Activated naive CD8-positive, alpha-beta T cell treated with anti-CD3 and anti-CD28 coated beads, Interleukin-2, amount 50 U/mL, for 16 hours (primary cell): ENCODE data around the gene ZNF318.
"Not testable (repeated sequence)": the region's sequence is repeated elsewhere in the genome, so short reads cannot be mapped to it uniquely, and the experiment has no call there.

Experiments used
- DNase-seq: peaks from one replicate; pipeline ENCODE4 v3.0.0-alpha.2; 2020; ENCODE audit warnings: low read depth, low spot score

Gene ZNF318

DNA sequence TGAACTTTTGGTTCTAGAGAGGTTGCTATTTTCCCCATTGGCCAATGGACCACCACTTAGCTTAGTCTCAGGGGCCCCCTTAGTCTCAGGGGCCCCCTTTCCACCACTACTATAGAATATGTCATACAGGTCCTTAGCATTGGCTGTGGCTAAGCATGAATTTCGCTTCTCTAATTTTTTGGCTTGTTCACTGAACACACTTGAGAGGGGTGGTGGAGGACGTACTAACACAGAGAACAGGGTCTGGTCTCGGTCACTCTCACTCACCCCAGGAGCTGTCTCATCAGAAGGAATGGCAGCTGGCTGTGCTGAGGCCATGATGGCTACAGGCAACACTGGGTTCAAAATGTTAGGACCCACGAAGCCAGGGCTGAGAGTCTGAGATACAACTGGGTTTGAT, 30.3 kb downstream of the ZNF318 start:
- DNase-seq: no peak

- DNase-seq: no peak
Observed at GRCh38 chr6:43338243-43338642, 31.2 kb downstream of the ZNF318 start.

DNA sequence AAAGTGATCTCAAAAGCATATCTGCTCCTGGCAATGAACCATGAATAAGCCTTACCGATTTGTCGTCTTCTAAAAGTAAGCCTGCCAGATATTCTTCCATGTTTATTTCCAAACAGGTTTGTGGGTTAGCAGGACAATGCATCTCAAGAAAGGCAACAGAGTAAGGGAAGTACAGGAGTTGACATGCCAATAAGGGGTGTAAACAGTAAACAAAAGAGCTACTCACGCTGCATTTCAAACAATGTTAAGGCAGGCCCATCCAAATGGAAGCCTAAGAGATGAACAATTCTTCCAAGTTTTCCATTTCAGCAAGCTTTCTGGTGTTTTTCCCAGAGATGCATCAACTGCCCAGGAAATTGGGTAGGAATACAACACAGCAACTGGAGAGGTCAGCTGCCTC, 33.1 kb downstream of the ZNF318 start:
- DNase-seq: no peak

GRCh38 chr6:43335469-43335868, 34.0 kb downstream of the ZNF318 start:
- no peak for DNase-seq

DNA sequence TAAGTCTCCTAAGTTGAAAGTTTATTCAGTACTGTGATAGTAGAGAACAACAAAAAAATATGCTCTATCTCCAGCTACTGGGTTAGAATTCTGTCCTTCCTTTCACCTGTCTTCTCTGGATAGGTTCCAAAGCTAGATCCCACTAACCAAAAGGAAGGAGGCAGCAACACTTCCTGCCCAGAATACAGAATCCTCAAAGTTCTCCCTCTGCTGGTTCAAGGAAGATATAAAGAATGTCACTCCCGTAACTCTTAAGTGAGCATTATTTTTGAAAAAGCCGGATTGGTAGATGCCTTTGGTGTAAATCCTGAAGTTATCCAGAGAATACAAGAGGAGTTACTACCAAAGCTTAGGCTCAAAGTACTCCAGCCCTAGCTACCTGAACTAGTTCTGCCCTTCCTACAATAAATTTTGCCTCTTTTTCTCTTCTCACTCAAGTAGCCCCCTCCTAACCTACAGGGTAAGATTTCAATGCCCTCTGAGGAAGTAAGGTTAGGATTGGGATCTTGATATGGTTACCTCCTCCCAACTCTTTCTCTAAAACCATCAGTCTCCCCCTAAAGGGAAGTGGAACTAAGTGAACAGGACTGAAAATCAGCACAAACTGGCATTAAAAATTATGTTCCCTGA, 34.9 kb downstream of the ZNF318 start:
- DNase-seq: no peak

DNA sequence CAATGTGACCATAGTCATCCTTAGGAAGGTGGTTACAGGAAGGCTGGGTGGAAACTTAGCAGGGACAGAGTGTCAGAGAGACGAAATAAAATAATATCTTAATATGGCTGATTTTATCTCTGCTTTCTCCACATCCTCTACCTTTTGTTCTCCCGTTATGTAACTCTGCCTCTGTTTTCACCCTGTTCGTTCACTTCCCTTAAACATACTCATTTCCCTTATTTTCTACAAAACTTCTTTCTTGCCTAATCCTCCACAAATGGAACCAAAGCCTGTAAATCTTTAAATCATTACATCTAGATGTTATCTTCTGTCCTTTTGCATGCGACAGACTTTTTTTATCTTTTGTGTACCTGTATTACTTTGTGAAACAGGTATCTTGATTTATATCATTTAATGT, 37.6 kb downstream of the ZNF318 start:
- no peak for DNase-seq

- no peak for DNase-seq
Observed at GRCh38 chr6:43331470-43331869, 38.0 kb downstream of the ZNF318 start.

- DNase-seq: no peak
Observed at GRCh38 chr6:43328528-43328927, 40.9 kb downstream of the ZNF318 start.

DNA sequence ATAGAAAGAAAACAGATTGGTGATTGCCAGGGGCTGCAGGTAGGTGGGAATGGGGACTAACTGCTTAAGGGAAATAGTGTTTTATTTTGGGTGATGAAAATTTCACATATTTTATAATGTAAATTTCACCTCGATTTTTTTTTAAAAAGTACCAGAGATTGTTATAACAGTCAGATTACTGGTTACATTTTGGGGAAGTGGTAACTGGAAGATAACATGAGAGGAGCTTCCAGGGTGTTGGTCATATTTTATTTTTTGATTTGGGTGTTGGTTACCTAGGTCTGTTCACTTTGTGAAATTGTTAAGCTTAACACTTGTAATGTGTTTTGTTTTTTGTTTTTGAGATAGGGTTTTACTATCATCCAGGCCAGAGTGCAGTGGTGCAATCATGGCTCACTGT, 43.6 kb downstream of the ZNF318 start:
- no peak for DNase-seq

DNA sequence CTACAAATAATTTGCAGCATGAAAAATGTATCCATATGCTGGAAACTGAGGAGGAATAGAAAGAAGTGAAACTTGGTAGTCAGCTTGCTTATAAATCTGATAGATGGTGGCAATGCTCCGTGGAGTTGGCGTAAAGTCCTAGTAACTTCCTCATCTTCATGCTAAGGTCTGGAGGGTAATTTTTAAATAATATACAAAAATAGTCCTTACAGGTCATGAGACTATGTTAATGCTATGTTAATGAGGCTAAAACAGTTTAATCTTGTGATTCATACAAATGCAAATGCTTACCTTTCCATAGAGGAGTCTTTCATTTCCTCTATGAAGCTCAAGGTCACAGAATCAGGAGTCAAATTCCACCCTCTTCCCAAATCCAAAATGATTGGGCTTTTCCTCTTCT, 51.4 kb downstream of the ZNF318 start:
- DNase-seq: no peak

- no peak for DNase-seq
Observed at GRCh38 chr6:43313813-43314212, 55.6 kb downstream of the ZNF318 start.

GRCh38 chr6:43311666-43312065, 57.8 kb downstream of the ZNF318 start:
- DNase-seq: no peak

- no peak for DNase-seq
Observed at GRCh38 chr6:43310624-43311023, 58.8 kb downstream of the ZNF318 start.

GRCh38 chr6:43310134-43310533, 59.3 kb downstream of the ZNF318 start:
- DNase-seq: no peak

DNA sequence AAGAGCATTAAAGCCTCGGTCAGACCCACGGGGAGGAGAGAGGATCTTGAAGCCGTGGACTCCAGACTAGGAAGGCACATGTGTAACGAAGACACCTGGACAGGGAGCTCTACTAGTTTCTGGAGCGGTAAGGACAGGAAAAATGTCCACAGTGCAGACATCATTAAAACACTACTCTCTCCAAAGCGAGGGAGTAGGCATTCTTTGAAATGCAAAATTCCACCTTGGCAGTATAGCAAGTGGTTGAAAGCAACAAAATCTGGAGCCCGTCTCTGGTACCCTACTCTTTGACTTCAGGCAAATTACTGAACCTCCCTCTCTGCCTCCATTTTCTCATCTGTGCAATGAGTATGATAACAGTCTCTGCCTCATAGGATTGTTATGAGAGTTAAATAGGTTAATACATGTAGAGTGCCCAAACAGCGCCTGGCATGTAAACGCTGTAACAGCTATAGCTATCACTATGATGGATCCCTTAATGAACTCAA, 60.4 kb downstream of the ZNF318 start:
- DNase-seq: no peak

DNA sequence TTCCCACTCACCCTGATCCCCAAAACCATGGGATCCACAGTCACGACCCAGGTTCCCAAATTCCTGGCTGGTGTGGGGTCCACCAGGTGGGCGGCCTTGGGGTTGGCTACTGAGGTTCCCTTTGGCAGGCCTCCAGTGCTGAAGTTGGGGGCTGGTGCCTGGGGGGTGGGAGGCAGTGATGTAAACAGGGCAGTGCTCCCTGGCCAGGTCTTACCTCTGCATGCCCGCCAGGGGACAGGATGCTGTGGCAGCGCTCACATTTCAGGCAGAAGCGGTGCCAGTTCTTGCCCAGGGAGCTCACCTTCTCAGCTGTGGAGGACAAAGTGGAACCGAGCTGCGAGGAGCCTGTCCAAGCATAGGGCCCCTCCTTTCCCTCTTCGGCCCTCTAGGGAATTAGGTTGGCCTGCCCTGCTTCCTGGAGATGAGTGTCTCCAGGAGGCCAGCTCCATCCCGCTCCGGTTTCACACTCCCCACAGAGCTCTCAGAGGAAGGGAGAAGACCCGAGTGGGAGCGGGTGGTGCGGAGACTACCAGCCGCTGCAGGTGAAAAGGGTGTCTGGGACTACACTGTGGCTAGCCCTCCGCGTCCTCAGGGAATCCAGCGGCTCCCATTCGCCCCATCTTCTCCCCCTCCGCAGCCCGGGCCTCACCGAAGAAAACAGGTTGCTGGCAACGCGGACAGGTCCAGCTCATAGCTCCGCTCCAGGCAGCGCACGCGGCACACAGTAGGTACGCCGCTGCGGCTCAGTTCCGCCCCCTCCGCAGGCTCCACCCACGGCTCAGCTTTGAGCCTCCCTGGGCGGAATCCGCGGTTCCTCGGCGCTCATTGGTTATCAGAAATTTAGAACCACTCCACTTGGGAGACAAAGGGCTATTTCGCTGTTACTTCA, 61.1 kb downstream of the ZNF318 start, which contains the start of gene CRIP3:
TSS of gene CRIP3 (minus strand) at position 726 of the 889 bp plus-strand sequence. CDS start at position 692, 34 bp downstream.
- no peak for DNase-seq

DNA sequence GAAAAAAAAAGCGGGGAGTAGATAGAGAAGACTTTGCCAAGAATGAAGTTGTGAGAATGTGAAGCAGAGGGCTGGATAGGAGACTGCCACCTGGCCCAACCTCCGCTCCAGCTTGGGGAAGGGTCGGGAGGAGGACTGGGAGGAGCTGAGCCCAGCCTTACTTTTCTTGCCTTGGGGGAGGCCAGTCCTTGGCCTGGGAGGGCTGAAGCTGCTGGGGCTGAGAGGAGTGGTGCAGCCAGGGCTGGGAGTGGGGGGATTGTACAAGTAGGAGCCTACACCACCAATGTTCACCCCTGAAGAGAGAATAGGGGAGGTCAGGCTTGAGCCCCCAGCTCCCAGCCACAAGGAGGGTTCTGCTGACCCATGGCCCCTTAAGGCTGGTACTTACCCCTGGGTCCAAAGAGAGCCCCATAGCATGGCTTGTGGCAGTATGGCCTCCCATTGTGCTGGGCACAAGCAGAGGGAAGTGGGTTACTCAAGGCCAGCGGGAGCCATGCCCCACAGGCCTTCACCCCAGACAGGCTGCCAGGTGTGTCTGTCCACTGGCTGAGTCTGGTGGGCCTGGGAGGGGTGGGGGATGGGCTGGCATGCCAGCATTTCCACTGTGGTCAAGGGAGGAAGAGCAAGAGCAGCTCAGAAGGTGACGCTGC, 61.9 kb downstream of the ZNF318 start:
- no peak for DNase-seq

- DNase-seq: no peak
Observed at GRCh38 chr6:43306086-43306485, 63.4 kb downstream of the ZNF318 start.

- DNase-seq: no peak
Observed at GRCh38 chr6:43304882-43305281, 64.6 kb downstream of the ZNF318 start.

- no peak for DNase-seq
Observed at GRCh38 chr6:43304361-43304760, 65.1 kb downstream of the ZNF318 start.

GRCh38 chr6:43303751-43304331, 65.6 kb downstream of the ZNF318 start:
- no peak for DNase-seq

DNA sequence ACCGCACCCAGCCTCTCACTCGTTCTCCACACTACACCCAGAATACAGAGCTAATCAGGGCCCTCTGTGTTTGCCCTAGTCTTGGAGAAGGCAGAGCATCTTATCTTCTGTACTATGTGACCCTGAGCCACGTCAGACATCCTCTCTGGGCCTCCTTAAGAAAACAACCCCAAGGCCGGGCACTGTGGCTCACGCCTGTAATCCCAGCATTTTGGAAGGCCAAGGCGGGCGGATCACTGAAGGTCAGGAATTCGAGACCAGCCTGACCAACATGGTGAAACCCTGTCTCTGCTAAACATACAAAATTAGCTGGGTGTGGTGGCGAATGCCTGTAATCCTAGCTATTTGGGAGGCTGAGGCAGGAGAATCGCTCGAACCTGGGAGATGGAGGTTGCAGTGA, 66.4 kb downstream of the ZNF318 start:
- DNase-seq: not testable (repeated sequence)
